ENCODE results near the gene XNDC1N.

Gene XNDC1N

DNA sequence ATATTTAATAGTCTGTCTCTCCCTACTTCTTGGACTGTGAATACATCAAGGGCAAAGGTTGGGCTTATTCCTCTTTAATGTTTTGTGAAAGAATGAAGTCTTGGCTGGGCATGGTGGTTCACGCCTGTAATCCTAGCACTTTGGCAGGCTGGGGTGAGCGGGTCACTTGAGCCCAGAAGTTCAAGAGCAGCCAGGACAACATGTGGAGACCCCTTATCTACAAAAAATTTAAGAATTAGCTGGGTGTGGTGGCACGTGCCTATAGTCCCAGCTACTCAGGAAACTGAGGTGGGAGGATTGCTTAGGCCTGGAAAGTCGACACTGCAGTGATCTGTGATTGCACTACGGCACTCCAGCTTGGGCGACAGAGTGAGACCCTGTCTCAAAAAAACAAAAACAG, 20.6 kb upstream of the XNDC1N start:
- Histone ChIP-seq H3K27me3 (ENCODE audit: control insufficient read depth, insufficient read depth, low read length) (no peaks in the 10 kb centered on the region), H3K4me1 (ENCODE audit: control insufficient read depth, insufficient read depth, low read length) (no peaks in the 10 kb centered on the region), H3K36me3 (ENCODE audit: control insufficient read depth, insufficient read depth, low read length) (peaks cover 3% of the 10 kb centered on the region), H3K9me3 (ENCODE audit: control insufficient read depth, insufficient read depth, low read depth, low read length) (no peaks in the 10 kb centered on the region), H3K4me3 (ENCODE audit: low read depth, low read length) (no peak overlapping the region), H3K27ac (ENCODE audit: low read depth, low read length) (no peak overlapping the region), H3K9ac (ENCODE audit: low read length) (no peak overlapping the region)

- Histone ChIP-seq H3K4me1 (ENCODE audit: control insufficient read depth, insufficient read depth, low read length) (no peaks in the 10 kb centered on the region), H3K36me3 (ENCODE audit: control insufficient read depth, insufficient read depth, low read length) (peaks cover 3% of the 10 kb centered on the region), H3K4me3 (ENCODE audit: low read depth, low read length) (no peak overlapping the region), H3K9ac (ENCODE audit: low read length) (no peak overlapping the region), H3K27me3 (ENCODE audit: control insufficient read depth, insufficient read depth, low read length) (no peaks in the 10 kb centered on the region), H3K9me3 (ENCODE audit: control insufficient read depth, insufficient read depth, low read depth, low read length) (no peaks in the 10 kb centered on the region), H3K27ac (ENCODE audit: low read depth, low read length) (no peak overlapping the region)
Measured at GRCh38 chr11:71948314-71949027, 20.1 kb upstream of the XNDC1N start.

GRCh38 chr11:71947498-71947897, 19.1 kb upstream of the XNDC1N start:
- Histone ChIP-seq H3K36me3 (ENCODE audit: control insufficient read depth, insufficient read depth, low read length) (peaks cover 3% of the 10 kb centered on the region), H3K27ac (ENCODE audit: low read depth, low read length) (peak overlapping the region; percentile 57; the same call in 1 of the 2 replicates), H3K4me1 (ENCODE audit: control insufficient read depth, insufficient read depth, low read length) (no peaks in the 10 kb centered on the region), H3K27me3 (ENCODE audit: control insufficient read depth, insufficient read depth, low read length) (no peaks in the 10 kb centered on the region), H3K9me3 (ENCODE audit: control insufficient read depth, insufficient read depth, low read depth, low read length) (no peaks in the 10 kb centered on the region), H3K4me3 (ENCODE audit: low read depth, low read length) (no peak overlapping the region), H3K9ac (ENCODE audit: low read length) (no peak overlapping the region)

- Histone ChIP-seq H3K27me3 (ENCODE audit: control insufficient read depth, insufficient read depth, low read length) (no peaks in the 10 kb centered on the region), H3K4me1 (ENCODE audit: control insufficient read depth, insufficient read depth, low read length) (no peaks in the 10 kb centered on the region), H3K4me3 (ENCODE audit: low read depth, low read length) (no peak overlapping the region), H3K9ac (ENCODE audit: low read length) (no peak overlapping the region), H3K9me3 (ENCODE audit: control insufficient read depth, insufficient read depth, low read depth, low read length) (no peaks in the 10 kb centered on the region), H3K27ac (ENCODE audit: low read depth, low read length) (no peak overlapping the region), H3K36me3 (ENCODE audit: control insufficient read depth, insufficient read depth, low read length) (peaks cover 3% of the 10 kb centered on the region)
Measured at GRCh38 chr11:71946144-71946571, 17.8 kb upstream of the XNDC1N start.

GRCh38 chr11:71940561-71941219, 12.3 kb upstream of the XNDC1N start:
- no peak overlapping the region for H3K4me3 ChIP-seq (ENCODE audit: low read depth, low read length)
- no peaks in the 10 kb centered on the region for H3K9me3 ChIP-seq (ENCODE audit: control insufficient read depth, insufficient read depth, low read depth, low read length)
- no peak overlapping the region for H3K27ac ChIP-seq (ENCODE audit: low read depth, low read length)
- H3K36me3 ChIP-seq (ENCODE audit: control insufficient read depth, insufficient read depth, low read length) = peaks cover 7% of the 10 kb centered on the region; the same call in 1 of the 2 replicates
- H3K27me3 ChIP-seq (ENCODE audit: control insufficient read depth, insufficient read depth, low read length) = no peaks in the 10 kb centered on the region
- no peak overlapping the region for H3K9ac ChIP-seq (ENCODE audit: low read length)
- H3K4me1 ChIP-seq (ENCODE audit: control insufficient read depth, insufficient read depth, low read length) = no peaks in the 10 kb centered on the region

- Histone ChIP-seq H3K4me3 (ENCODE audit: low read depth, low read length) (no peak overlapping the region), H3K27me3 (ENCODE audit: control insufficient read depth, insufficient read depth, low read length) (no peaks in the 10 kb centered on the region), H3K4me1 (ENCODE audit: control insufficient read depth, insufficient read depth, low read length) (no peaks in the 10 kb centered on the region), H3K36me3 (ENCODE audit: control insufficient read depth, insufficient read depth, low read length) (peaks cover 4% of the 10 kb centered on the region; the same call in 1 of the 2 replicates), H3K9ac (ENCODE audit: low read length) (no peak overlapping the region), H3K27ac (ENCODE audit: low read depth, low read length) (no peak overlapping the region), H3K9me3 (ENCODE audit: control insufficient read depth, insufficient read depth, low read depth, low read length) (no peaks in the 10 kb centered on the region)
Measured at GRCh38 chr11:71937826-71938225, 9.4 kb upstream of the XNDC1N start.

- H3K4me1 ChIP-seq (ENCODE audit: control insufficient read depth, insufficient read depth, low read length) = no peaks in the 10 kb centered on the region
- no peaks in the 10 kb centered on the region for H3K9me3 ChIP-seq (ENCODE audit: control insufficient read depth, insufficient read depth, low read depth, low read length)
- H3K27ac ChIP-seq (ENCODE audit: low read depth, low read length) = no peak overlapping the region
- H3K4me3 ChIP-seq (ENCODE audit: low read depth, low read length) = no peak overlapping the region
- H3K27me3 ChIP-seq (ENCODE audit: control insufficient read depth, insufficient read depth, low read length) = no peaks in the 10 kb centered on the region
- no peak overlapping the region for H3K9ac ChIP-seq (ENCODE audit: low read length)
- H3K36me3 ChIP-seq (ENCODE audit: control insufficient read depth, insufficient read depth, low read length) = peaks cover 4% of the 10 kb centered on the region; the same call in 1 of the 2 replicates
Measured at GRCh38 chr11:71936825-71937224, 8.4 kb upstream of the XNDC1N start.

DNA sequence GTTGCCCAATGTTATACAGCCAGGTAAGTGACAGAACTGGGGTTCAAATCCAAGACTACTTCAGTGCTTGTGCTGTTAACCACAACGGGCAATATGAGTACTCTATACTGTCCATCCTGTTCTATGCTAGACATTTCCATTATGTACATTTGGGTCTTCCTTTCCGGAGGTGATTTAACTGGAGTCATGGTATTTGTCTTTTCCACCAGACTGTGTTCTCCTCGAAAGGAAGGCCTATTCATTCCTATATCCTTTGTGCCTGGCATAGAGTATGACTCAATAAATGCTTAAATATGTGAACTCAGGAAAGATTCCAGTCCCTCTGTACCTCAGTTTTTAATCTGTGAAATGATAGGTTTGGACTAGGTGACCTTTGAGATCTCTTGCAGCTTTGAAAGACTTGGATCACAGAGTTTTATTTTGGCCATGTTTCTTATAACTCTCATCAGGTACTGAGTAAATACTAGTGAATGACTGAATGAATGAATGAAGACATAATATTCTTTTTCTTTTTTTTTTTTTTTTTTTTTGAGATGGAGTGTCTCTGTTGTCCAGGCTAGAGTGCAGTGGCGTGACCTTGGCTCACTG, 7.0 kb upstream of the XNDC1N start:
- Histone ChIP-seq H3K9ac (ENCODE audit: low read length) (no peak overlapping the region), H3K4me1 (ENCODE audit: control insufficient read depth, insufficient read depth, low read length) (no peaks in the 10 kb centered on the region), H3K36me3 (ENCODE audit: control insufficient read depth, insufficient read depth, low read length) (peaks cover 4% of the 10 kb centered on the region; the same call in 1 of the 2 replicates), H3K27me3 (ENCODE audit: control insufficient read depth, insufficient read depth, low read length) (no peaks in the 10 kb centered on the region), H3K4me3 (ENCODE audit: low read depth, low read length) (no peak overlapping the region), H3K27ac (ENCODE audit: low read depth, low read length) (no peak overlapping the region), H3K9me3 (ENCODE audit: control insufficient read depth, insufficient read depth, low read depth, low read length) (no peaks in the 10 kb centered on the region)

- H3K4me3 ChIP-seq (ENCODE audit: low read depth, low read length) = no peak overlapping the region
- H3K27me3 ChIP-seq (ENCODE audit: control insufficient read depth, insufficient read depth, low read length) = no peaks in the 10 kb centered on the region
- no peaks in the 10 kb centered on the region for H3K9me3 ChIP-seq (ENCODE audit: control insufficient read depth, insufficient read depth, low read depth, low read length)
- peaks cover 6% of the 10 kb centered on the region; the same call in 1 of the 2 replicates for H3K4me1 ChIP-seq (ENCODE audit: control insufficient read depth, insufficient read depth, low read length)
- no peak overlapping the region for H3K9ac ChIP-seq (ENCODE audit: low read length)
- H3K36me3 ChIP-seq (ENCODE audit: control insufficient read depth, insufficient read depth, low read length) = peaks cover 4% of the 10 kb centered on the region; the same call in 1 of the 2 replicates
- no peak overlapping the region for H3K27ac ChIP-seq (ENCODE audit: low read depth, low read length)
Measured at GRCh38 chr11:71934213-71934612, 5.8 kb upstream of the XNDC1N start.

DNA sequence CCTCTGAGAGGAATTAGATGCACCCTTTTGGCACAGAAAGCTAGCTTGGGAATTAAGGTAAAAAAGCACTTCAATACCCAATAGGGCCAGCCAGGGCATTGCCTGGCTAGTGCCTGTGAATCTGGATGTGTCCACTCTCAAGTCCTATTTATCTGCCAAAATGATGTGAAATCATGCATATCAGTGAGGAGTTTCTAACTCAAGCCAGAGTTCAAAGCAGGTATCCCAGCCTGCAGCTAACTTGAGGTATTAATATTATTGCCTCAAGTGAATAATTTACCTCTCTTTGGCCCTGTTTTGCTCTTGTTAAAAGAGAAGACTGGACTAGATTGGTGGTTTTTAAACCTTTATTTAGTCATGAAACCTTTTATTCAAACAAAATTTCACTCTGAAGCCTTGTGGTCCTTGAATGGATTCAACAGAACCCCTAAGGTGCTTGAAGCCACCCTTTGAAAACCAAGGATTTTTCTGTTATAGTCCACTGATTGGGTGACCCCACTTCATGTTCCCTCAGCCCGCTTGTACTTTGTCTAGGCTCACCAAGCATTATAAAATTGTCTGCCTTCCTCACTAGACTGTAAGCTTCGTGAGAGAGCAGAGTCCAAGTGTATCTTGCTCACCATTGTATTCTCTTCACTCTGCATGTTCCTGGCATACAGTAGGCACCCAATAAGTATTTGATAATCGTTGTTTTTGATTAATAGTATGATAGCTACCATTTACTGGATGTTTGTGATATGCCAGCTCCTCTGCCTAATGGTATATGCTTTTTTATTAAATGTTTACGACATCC, 4.9 kb upstream of the XNDC1N start:
- H3K4me1 ChIP-seq (ENCODE audit: control insufficient read depth, insufficient read depth, low read length) = peaks cover 6% of the 10 kb centered on the region; the same call in 1 of the 2 replicates
- peaks cover 4% of the 10 kb centered on the region; the same call in 1 of the 2 replicates for H3K36me3 ChIP-seq (ENCODE audit: control insufficient read depth, insufficient read depth, low read length)
- no peaks in the 10 kb centered on the region for H3K27me3 ChIP-seq (ENCODE audit: control insufficient read depth, insufficient read depth, low read length)
- no peak overlapping the region for H3K4me3 ChIP-seq (ENCODE audit: low read depth, low read length)
- no peak overlapping the region for H3K27ac ChIP-seq (ENCODE audit: low read depth, low read length)
- no peak overlapping the region for H3K9ac ChIP-seq (ENCODE audit: low read length)
- no peaks in the 10 kb centered on the region for H3K9me3 ChIP-seq (ENCODE audit: control insufficient read depth, insufficient read depth, low read depth, low read length)

Measured in HUES6 (cell line).